ENCODE measurements around the gene SVIL.

Gene SVIL

DNA sequence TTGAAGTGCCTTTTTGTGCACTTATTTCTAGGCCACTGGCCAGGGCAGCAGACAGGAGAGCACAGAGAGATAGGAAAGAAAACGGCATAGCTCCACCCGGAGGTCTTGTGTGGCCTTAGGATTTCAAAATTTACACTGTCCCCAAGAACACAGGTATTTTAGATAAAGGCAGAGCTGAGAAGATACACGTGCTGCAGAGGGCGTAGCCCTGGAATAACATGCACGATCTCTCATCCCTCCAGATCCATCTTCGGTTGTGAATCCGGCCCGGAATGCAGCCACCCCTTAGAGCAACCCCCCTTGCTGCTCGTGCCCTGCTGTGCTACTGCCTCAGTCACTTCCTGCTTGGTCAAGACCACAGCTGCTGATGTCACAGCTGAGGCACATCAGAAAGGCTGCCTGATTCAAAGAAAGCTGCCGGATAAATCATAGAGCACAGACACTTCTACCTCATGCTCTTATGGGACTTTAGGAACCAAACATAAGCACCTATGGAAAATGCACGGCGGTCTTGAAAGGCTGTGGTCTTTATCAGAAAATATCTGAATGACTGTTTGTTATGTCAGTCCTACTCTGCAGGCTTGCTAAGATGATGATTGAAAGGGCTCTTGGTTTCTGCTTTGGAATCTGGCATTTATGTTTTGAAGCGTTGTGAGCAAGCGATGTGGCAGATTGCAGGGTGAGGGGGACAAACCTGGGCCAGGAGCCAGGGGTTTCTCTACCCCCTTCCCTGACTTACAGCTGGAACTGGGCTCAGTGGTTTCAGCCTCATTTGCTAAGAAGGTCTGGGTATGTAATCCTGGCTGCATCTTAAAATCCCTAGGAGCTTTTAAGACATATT is 152.0 kb downstream of the SVIL start:
- Histone ChIP-seq H3K4me3 (no peak overlapping the region), H3K27ac (peak overlapping the region in 1 of 2 donors; percentile 74)
- TF ChIP-seq, protein P1, sequence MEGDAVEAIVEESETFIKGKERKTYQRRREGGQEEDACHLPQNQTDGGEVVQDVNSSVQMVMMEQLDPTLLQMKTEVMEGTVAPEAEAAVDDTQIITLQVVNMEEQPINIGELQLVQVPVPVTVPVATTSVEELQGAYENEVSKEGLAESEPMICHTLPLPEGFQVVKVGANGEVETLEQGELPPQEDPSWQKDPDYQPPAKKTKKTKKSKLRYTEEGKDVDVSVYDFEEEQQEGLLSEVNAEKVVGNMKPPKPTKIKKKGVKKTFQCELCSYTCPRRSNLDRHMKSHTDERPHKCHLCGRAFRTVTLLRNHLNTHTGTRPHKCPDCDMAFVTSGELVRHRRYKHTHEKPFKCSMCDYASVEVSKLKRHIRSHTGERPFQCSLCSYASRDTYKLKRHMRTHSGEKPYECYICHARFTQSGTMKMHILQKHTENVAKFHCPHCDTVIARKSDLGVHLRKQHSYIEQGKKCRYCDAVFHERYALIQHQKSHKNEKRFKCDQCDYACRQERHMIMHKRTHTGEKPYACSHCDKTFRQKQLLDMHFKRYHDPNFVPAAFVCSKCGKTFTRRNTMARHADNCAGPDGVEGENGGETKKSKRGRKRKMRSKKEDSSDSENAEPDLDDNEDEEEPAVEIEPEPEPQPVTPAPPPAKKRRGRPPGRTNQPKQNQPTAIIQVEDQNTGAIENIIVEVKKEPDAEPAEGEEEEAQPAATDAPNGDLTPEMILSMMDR (IDR thresholded peaks at IDR 0.05) = no peak
- DNase-seq (ENCODE audit: low spot score) = no peak

DNA sequence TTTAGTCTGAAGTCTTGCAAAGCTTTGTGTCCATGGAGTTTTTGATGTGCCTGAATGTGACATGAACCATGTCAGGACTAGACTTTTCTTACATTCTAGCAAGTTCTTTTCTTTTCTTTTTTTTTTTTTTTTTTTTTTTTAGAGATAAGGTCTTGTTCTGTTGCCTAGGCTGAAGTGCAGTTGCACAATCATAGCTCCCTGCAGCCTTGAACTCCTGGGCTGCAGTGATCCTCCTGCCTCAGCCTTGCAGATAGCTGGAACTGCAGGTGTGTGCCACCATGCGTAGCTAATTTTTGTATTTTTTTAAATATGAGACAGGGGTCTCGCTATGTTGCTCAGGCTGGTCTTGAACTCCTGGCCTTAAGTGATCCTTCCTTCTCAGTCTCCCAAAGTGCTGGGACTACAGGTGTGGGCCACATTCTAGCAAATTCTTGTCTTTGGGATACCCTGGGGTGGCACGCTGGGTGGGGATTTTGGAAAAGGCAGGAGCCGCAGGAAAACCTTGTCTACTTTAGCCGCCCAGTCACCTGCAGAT is 152.8 kb downstream of the SVIL start:
- TF ChIP-seq, protein P1 (IDR thresholded peaks at IDR 0.05) = no peak
- H3K27ac ChIP-seq = peak overlapping the region in 1 of 2 donors; percentile 74
- no peak for DNase-seq (ENCODE audit: low spot score)

DNA sequence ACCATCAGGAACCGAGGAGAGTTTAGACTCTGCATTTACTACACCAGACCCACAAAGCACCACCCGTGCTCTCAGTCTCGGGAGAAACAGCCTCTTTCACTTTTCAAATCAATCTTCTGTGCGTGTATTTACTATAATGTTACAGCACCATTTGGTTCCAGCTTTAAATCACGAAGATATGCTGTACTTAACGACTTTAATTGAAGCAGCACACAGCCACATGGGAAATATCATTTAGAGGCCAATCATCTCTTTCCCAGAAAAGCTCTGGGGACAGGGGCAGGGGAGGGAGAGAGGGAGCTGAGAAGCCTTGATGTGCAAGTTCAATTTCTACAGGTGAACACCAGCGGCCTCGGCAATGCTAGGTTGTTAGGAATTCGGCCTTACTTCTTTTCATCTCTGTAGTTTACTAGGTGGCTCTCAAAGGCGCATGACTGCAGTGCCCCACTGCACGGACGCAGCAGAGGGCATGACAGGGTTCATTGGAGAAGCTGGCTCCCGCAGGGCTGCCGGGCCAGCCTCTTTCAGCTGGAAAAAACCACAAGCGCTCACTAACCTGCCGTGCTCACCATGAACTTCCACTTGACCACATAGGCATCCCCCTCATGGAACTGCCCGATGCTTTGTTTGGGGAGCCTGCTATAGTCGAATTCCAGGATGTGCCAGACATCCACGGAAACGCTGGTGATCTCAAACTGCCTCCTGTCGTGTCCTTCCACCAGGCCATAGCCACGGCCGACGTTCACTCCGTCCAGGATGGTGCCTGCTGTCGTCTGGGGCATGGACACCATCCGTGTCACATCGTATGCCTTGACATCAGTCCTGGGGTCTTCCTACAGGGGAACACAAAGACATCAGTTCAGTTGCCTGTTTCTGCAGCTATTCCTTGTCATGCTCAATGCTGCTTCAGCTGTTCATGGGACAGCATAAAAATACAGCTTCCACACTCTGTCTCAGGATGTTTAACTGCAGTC is 154.5 kb downstream of the SVIL start:
- no peak overlapping the region for H3K4me3 ChIP-seq
- DNase-seq (ENCODE audit: low spot score) = no peak
- no peak overlapping the region for H3K27ac ChIP-seq
- TF ChIP-seq, protein P1 (IDR thresholded peaks at IDR 0.05) = no peak

More for the DNA sequence above, 152.8 kb downstream of the SVIL start:
- no peak overlapping the region for H3K4me3 ChIP-seq

DNA sequence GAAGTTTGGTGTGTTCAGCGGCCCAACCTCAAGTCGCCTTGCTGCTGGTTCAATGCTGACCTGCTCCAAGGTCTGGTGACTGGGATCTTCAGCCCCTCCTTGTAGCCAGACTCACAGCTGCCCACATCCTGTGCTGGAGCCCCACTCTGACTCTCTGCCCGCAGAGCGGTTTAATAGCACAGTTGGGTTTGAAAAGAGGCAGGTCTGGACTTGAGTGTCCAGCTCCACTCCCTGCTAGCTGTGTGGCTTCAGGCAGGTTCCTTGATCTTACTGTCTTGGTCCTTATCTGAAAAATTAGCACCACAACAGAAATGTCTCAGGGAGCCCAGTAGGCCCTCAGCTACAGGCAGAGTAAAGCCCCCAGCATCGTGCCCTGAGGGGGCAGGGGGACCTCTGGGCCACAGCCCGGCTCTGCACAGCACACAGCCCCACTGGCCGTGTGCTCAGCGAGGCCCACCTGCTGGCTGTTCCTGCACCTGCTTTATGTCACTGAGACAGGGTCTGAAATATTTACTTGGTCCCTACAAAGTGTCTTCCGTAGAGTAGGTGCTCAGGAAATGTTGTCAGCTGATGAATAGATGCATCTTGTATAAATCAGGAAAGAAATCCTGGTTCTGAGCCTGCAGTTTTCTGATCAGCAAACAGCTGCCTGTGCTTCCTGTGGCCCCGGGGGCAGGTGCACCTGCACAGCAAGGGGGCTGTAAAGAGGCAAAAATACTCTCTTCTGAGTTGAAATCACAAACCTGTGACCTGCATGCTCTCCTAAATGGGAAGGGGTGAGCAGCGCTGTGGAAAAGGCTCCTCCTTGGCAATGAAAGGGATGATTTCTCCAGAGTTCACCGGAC is 155.5 kb downstream of the SVIL start:
- DNase-seq (ENCODE audit: low spot score) = no peak
- Histone ChIP-seq H3K4me3 (no peak overlapping the region), H3K27ac (peak overlapping the region in 1 of 2 donors; percentile 2)
- TF ChIP-seq, protein P1 (IDR thresholded peaks at IDR 0.05) = no peak

DNA sequence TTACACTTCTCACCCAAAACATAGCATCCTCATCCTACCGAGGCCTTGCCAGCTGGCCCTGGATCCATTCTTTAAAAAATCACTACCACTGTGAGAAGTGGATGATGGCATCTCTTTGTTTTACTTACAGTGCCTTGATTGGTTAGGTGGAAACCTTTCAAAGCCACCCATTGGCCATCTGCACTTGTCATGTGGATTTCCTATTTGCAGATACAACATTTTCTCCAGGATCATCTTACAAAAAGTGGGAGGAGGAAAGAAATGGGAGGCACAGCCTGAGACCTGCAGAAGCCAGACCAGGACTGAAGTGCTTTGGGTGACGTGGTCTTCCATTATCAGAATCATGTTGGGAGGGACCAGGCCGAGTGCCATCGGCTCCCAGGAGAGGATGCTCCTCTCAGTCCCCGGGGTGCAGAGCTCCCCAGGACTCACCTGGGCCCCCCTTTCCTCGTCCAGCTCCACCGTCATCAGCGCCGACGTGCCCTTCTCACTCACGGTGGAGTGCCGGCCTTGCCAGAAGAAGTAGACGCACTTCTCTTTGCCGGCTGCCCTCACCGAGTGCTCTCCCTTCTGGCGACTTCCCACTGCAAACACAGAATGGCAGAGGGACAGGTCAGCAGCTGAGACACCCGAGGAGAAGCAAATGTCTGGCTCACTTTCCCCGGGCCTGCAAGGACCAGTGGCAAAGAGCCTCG is 161.2 kb downstream of the SVIL start:
- H3K27ac ChIP-seq = peak overlapping the region in 1 of 2 donors; percentile 58
- H3K4me3 ChIP-seq = no peak overlapping the region
- TF ChIP-seq, protein P1 (IDR thresholded peaks at IDR 0.05) = no peak
- no peak for DNase-seq (ENCODE audit: low spot score)

DNA sequence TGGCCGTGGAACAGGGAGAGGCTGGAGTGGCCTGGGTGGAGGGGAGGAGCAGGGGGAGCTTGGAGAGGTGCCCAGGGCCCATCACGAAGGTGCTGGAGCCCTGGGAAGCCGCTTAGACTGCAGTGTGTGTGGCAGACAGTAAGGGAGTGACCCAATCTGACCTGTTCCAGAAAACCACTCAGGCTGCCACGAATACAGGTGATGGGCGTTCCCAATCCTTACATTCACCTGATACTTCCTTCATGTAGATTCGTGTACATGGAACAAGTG is 161.7 kb downstream of the SVIL start:
- Histone ChIP-seq H3K4me3 (no peak overlapping the region), H3K27ac (peak overlapping the region in 1 of 2 donors; percentile 58)
- DNase-seq (ENCODE audit: low spot score) = no peak
- TF ChIP-seq, protein P1 (IDR thresholded peaks at IDR 0.05) = no peak

All from coronary artery (tissue), 2 donors.